GM18517 (cell line): Measurements from ENCODE around the gene KLHL10.

ENCODE experiments used
- ATAC-seq: cut with Tn5 transposase; IDR thresholded peaks from one replicate; pipeline ENCODE4 v1.9.1; 2021; ENCODE audit warnings: mild to moderate bottlenecking, moderate library complexity; ENCODE audit not compliant: unreplicated experiment

The KLHL10 gene

GRCh38 chr17:41892021-41892376, 54.4 kb downstream of the KLHL10 start:
- no peak for ATAC-seq

GRCh38 chr17:41893384-41893783, 55.8 kb downstream of the KLHL10 start:
- no peak for ATAC-seq

- no peak for ATAC-seq
Observed at GRCh38 chr17:41894791-41895331, 57.2 kb downstream of the KLHL10 start.

- ATAC-seq, result no peak
Observed at GRCh38 chr17:41895617-41896016, 58.0 kb downstream of the KLHL10 start.

GRCh38 chr17:41896726-41897125, 59.1 kb downstream of the KLHL10 start:
- ATAC-seq, result no peak
